Ramos (cell line): ENCODE measurements around the gene BAZ1B.

Experiments used
- in situ Hi-C: fragments of 300-500 bp; cut with MboI; formaldehyde crosslinking; loops from one replicate; pipeline ENCODE4 v1.14.3; 2022; ENCODE audit warnings: low sequenced_read_pairs; ENCODE audit not compliant: unreplicated experiment

Gene BAZ1B

GRCh38 chr7:73391396-73391795 is 130.7 kb downstream of the BAZ1B start:
- in situ Hi-C loops, result no loop called here
